ENCODE data around the gene PCSK7.

The PCSK7 gene

DNA sequence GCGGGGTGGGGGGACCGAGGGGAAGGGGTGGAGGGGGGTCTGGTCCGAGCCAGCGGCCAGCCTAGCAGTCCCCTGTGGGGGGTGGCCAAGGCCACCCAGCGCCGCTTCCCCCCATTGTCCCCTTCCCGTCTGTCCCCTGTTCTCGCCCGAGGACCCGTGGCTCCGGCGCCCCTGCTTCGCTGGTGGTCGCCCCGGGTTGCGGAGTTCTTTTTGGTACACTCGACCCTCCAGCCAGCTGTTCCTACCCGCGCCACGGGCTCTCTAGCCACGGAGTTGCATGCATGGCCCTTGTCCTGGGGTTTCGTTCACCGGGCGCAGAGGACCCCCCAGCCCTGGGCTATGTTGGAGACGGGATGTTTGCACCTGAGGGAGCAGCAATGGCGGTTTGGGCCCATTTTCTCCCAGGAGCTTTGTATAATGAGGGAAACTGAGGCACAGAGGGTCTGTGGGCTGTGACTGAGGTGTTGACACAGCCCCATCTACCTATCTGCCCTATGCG is 1.1 kb upstream of the PCSK7 start:
- TF ChIP-seq, protein P1, sequence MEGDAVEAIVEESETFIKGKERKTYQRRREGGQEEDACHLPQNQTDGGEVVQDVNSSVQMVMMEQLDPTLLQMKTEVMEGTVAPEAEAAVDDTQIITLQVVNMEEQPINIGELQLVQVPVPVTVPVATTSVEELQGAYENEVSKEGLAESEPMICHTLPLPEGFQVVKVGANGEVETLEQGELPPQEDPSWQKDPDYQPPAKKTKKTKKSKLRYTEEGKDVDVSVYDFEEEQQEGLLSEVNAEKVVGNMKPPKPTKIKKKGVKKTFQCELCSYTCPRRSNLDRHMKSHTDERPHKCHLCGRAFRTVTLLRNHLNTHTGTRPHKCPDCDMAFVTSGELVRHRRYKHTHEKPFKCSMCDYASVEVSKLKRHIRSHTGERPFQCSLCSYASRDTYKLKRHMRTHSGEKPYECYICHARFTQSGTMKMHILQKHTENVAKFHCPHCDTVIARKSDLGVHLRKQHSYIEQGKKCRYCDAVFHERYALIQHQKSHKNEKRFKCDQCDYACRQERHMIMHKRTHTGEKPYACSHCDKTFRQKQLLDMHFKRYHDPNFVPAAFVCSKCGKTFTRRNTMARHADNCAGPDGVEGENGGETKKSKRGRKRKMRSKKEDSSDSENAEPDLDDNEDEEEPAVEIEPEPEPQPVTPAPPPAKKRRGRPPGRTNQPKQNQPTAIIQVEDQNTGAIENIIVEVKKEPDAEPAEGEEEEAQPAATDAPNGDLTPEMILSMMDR (IDR thresholded peaks at IDR 0.05; ENCODE audit: control extremely low read depth, extremely low read depth, low read depth, missing control alignments), result no peak
- ChIA-PET POLR2A (no interaction called here), CTCF (interaction anchor here (3.9 kb wide), 1 partner anchor 11 kb away, joined by 17 read pairs; no protein-coding TSS in a partner anchor)
- peak; percentile 54 for DNase-seq (ENCODE audit: extremely low spot score)

DNA sequence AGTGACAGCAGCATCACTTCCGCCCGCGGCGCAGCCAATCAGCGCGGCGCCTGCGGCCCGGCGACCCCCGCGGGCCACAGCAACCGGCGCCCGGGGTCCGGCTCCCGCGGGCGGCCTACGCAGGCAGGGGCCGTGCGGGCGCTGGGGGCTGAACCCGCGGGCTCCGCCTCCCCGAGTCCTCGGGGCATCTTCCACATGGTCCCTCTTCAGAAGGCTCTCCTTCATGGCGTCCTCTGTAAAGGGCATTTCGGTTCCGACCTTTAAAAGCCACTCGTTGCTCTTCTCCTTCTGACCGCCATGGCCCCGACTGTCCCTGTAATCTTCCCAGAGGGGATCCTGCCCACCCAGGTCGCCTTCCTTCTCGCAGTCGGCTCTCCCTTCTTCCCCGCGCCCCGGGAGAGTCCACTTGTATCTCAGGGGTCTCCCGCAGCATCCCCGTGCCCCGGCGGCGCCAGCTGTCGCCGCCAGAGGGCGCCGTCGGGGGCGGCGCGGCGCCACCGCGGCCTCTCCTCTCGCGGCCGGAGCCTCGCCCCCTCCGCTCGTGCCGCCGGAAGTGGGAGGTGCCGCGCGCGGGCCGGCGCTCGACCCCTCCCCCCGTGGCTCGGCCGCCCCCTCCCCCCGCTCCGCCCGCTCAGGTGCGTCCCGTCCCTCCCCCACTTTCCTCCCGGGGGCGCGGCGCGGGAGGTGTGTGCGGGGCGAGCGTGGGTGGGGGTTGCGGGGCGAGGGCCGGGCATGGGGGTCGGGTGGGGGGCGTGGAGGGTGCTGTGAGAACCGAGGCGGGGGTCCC is 412 bp upstream of the PCSK7 start, which contains the start of gene RNF214:
Gene RNF214, plus strand, starts transcription at position 580 of the 787 bp plus-strand sequence. CDS start 1,602 bp downstream, outside the sequence.
- ChIA-PET CTCF (interaction anchor here (0.8 to 9.2 kb wide), 11 partner anchors 8 to 352 kb away, joined by 3 to 118 read pairs (median 5); partner anchors contain the start of genes PAFAH1B2 and SIDT2), POLR2A (no interaction called here)
- peak; percentile 98 for DNase-seq (ENCODE audit: extremely low spot score)
- TF ChIP-seq, protein P1 (IDR thresholded peaks at IDR 0.05; ENCODE audit: control extremely low read depth, extremely low read depth, low read depth, missing control alignments), result peak; percentile 85

DNA sequence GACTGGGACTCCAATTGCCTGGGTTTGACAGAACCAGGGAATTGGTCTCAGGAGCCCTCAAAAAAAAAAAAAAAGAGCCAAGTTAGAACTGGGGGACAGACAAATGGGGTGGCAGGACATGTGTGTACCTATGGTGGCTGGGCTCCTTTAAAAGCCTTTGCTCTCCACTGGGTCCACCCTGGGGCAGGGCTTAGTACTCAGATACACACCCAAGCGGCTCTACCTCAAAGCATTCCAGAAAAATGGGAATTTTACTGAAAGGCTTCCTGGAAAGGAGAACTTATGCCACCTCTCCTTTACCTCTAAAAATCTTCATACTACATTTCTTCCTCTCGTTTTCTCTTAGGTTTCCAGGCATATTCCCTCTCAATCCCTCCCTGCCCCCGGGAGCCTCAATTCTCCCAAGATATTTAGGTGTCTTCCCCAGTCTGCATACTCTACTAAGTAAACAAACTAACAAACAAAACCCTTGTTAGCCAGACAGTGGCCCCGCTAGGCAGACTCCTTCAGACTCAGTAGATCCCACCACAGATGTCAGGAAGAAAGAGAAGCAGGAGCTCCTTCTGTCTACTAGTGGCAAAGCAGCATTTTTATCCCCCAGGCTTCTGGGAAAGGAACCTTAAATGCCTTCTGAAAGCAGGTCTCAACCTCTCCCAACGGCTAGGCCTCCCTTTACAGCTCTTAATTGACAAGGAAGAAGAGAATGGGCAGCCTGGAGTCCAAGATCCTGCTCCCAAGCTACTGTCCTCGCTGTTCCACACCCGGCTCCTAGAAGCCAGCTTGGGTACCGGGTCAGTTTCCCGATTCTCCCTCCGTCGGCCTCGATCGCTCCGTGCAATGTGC is 653 bp downstream of the PCSK7 start:
- POLR2A ChIA-PET, result interaction anchor here (0.6 to 0.9 kb wide), 3 partner anchors 43 to 233 kb away, joined by 3 to 5 read pairs (median 4); partner anchors contain the start of gene PAFAH1B2
- TF ChIP-seq, protein P1 (IDR thresholded peaks at IDR 0.05; ENCODE audit: control extremely low read depth, extremely low read depth, low read depth, missing control alignments), result no peak
- peak; percentile 34 for DNase-seq (ENCODE audit: extremely low spot score)

DNA sequence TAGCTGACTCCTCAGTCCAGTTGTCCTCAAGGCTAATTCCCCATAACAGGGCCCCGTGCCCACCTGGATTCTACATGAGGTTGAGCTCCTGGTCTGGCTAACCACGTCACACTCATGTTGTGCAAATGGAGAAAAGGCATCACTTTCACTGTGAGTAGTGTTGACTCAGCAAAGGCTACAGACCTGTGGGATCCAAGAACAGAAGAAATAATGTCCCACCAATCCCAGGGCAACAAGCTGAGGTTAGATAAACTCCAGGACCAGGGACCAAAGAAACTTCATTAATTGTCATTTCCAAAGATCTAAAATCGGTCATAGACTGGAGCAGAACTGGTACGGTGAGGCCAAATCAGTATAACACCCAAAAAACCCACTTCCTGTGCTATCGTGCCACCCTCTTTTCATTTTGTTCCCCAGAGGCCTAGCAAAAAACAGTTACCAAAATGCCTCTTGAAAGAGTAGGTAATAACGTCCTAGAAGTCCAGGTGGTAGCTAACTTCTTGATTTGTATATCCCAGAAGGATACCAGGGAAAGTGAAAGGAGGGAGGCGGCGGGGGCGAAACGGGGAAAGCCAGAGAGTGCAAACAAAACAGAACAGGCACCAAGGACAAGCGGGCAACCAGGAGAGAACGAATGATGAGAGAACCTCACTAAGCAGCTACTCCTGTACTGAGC is 1.4 kb downstream of the PCSK7 start:
- CTCF ChIA-PET, result interaction anchor here (1.3 to 9.2 kb wide), 9 partner anchors 9 to 495 kb away, joined by 3 to 118 read pairs (median 9); partner anchors contain the start of genes APOA5, PAFAH1B2 and SIDT2
- DNase-seq (ENCODE audit: extremely low spot score), result peak; percentile 37

More for the DNA sequence above, 653 bp downstream of the PCSK7 start:
- CTCF ChIA-PET, result interaction anchor here (0.8 to 9.2 kb wide), 17 partner anchors 9 to 496 kb away, joined by 3 to 118 read pairs (median 4); partner anchors contain the start of genes APOA5, PAFAH1B2 and SIDT2

DNA sequence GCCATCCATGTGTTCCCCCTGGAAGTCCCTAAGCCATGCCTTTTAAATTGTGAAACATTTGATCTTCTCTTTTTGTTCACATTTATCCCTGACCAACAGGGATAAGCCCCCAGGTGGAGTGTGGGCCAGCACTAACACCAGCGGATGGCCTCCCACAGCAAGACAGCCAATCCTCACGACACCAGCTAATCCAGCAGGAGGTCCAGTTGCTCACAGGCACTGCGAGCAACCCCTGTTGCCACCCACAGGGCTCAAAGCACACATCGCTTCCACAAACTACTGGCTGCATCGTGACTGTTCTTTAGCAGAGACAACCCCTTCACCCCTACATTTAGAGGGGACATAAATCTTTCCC is 2.0 kb downstream of the PCSK7 start:
- ChIA-PET CTCF (interaction anchor here (1.4 to 9.2 kb wide), 6 partner anchors 8 to 440 kb away, joined by 3 to 118 read pairs (median 16); partner anchors contain the start of genes APOA5, PAFAH1B2 and SIDT2), POLR2A (interaction anchor here (0.9 to 1.4 kb wide), 2 partner anchors 52 to 376 kb away, joined by 3 read pairs; partner anchors contain the start of gene SIDT2)
- TF ChIP-seq, protein P1 (IDR thresholded peaks at IDR 0.05; ENCODE audit: control extremely low read depth, extremely low read depth, low read depth, missing control alignments), result no peak

More for the DNA sequence above, 1.4 kb downstream of the PCSK7 start:
- TF ChIP-seq, protein P1 (IDR thresholded peaks at IDR 0.05; ENCODE audit: control extremely low read depth, extremely low read depth, low read depth, missing control alignments), result no peak
- POLR2A ChIA-PET, result interaction anchor here (0.6 to 1.4 kb wide), 5 partner anchors 42 to 377 kb away, joined by 3 to 5 read pairs (median 3); partner anchors contain the start of genes PAFAH1B2 and SIDT2

More for the DNA sequence above, 2.0 kb downstream of the PCSK7 start:
- DNase-seq (ENCODE audit: extremely low spot score), result no peak
